GM19438 (cell line): ENCODE measurements around the gene CHCHD6.

Experiments
- ATAC-seq: cut with Tn5 transposase; IDR thresholded peaks from one replicate; pipeline ENCODE4 v1.9.1; 2021; ENCODE audit warnings: low read depth; ENCODE audit not compliant: unreplicated experiment

Gene CHCHD6

DNA sequence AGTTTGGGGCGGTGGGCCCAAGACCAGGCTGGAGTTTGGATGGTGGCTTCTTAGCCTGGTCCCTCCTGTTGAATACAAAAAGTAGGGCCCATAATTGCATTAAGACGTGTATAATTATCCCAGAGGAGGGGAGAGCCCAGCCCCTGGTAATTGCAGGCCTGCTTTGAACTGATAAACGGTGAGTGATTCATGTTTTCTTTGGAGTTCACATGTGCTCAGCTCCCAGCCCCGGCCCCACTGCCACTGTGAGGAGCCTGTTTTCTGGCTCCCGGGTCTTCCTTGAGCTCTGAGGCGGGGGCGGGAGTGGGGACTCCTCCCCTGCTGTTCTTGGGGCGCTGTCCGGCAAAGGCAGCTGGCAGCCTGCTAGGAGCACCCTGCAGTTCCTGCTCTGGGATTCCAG lies 282.0 kb downstream of the CHCHD6 start:
- ATAC-seq: no peak

DNA sequence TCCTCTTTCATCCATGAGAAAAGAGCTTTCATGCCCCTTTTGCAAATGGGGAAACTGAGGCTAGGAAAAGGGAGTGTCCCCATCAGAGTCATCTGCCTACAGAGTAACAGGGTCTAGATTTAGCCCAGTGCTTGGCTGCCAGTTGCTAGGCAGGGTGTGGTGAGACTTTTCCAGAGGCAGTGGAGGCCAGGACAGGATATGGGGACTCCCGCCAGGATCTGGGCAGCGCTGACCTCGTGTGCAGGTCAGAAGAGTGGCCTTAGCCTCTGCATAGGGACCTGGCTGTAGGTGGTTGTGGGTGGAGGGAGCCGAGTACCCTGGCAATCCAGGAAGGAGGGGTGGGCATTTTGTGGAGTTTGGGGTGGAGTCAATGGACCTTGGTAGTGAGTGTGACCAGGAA lies 283.1 kb downstream of the CHCHD6 start:
- ATAC-seq: no peak

DNA sequence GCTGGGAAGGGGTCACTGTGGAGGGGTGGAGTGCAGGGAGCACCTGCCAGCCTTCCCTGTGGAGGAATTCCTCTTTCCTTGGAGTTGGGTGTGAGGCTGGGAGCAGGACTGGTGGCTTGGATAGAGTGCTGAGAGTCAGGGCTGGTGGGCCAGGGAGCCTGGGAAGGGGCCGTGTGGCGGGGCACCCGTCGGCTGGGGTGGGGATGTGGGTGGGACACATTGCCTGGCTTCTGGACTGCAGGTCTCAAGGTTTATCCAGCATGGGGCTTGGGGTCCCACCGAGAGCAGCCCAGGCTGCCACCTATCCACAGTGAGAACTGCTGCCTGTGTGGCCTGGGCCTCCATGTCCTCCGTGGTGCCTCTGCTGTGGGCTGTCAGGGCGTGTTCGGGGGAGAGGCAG lies 283.6 kb downstream of the CHCHD6 start:
- ATAC-seq: no peak

DNA sequence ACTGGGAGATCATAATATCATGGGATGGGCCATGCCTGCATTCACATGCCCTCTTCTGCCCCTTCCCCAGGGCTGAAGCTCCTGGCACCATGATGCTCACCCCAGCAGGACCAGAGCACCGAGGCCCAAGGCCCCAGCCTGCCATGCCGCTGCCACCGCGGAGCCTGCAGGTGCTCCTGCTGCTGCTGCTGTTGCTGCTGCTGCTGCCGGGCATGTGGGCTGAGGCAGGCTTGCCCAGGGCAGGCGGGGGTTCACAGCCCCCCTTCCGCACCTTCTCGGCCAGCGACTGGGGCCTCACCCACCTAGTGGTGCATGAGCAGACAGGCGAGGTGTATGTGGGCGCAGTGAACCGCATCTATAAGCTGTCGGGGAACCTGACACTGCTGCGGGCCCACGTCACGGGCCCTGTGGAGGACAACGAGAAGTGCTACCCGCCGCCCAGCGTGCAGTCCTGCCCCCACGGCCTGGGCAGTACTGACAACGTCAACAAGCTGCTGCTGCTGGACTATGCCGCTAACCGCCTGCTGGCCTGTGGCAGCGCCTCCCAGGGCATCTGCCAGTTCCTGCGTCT lies 284.5 kb downstream of the CHCHD6 start:
- ATAC-seq: no peak

DNA sequence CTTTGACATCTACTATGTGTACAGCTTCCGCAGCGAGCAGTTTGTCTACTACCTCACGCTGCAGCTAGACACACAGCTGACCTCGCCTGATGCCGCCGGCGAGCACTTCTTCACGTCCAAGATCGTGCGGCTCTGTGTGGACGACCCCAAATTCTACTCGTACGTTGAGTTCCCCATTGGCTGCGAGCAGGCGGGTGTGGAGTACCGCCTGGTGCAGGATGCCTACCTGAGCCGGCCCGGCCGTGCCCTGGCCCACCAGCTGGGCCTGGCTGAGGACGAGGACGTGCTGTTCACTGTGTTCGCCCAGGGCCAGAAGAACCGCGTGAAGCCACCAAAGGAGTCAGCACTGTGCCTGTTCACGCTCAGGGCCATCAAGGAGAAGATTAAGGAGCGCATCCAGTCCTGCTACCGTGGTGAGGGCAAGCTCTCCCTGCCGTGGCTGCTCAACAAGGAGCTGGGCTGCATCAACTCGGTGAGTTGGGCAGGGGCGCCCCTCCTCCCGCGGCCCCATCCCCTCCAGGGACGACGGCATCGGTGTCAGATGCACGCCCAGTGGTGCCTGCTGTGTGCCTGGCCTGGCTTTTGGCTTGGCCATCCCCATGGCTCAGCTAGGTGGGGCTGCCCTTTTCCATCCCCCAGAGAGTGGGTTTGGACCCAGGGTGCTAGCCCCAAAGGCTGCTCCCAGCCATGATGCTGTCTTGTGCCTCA lies 285.4 kb downstream of the CHCHD6 start:
- no peak for ATAC-seq

DNA sequence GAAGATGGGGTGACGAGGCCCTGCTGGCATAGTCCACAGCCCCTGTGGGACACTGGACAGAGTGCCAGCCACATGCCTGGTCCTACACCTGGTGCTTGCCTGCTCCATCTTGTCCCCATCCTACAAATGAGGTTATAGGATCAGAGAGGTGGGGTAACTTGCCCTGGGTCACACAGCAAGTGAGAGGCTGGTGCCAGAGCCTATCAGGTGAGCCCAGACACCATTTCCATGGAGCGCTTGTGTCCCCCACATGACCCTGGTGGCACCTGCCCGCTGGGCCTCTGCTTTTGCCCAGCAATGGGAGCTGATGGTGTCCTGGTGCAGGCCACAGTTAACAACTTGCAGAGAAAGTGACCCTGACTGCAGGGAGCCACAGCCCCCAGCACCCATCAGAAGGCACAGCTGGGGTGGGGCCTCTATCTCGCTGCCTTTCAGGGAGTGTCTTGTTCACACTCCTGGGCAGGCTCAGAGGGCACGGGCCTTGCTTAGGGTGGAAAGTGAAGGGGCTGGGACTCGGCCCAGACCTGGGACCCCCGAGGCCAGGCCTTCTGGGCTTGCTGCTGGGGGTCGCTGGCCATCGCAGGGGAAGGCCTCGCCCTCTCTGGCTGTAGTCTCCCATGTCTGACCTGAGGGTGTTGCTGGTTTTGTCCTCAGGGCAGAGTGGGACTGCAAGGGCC lies 286.1 kb downstream of the CHCHD6 start:
- ATAC-seq: no peak

DNA sequence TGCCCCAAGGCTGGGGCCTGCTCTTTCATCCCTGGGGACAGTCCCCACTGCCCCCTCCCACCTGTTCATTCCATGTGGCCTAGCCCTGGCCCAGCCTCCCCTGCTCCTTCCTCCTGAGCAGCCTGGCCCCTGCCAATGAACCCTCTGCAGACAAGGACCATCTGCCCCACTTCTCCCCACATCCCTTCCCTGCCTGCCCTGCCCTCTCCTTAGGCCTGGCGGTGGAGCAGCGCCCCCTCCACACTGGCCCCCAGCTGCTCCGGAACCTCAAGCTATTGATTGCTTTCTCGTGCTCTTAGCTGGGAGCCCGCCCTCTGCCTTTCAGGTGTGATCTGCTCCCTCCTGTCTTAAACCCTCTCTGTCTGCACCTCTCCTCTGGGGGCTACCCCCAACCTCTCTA lies 286.9 kb downstream of the CHCHD6 start:
- ATAC-seq: no peak

DNA sequence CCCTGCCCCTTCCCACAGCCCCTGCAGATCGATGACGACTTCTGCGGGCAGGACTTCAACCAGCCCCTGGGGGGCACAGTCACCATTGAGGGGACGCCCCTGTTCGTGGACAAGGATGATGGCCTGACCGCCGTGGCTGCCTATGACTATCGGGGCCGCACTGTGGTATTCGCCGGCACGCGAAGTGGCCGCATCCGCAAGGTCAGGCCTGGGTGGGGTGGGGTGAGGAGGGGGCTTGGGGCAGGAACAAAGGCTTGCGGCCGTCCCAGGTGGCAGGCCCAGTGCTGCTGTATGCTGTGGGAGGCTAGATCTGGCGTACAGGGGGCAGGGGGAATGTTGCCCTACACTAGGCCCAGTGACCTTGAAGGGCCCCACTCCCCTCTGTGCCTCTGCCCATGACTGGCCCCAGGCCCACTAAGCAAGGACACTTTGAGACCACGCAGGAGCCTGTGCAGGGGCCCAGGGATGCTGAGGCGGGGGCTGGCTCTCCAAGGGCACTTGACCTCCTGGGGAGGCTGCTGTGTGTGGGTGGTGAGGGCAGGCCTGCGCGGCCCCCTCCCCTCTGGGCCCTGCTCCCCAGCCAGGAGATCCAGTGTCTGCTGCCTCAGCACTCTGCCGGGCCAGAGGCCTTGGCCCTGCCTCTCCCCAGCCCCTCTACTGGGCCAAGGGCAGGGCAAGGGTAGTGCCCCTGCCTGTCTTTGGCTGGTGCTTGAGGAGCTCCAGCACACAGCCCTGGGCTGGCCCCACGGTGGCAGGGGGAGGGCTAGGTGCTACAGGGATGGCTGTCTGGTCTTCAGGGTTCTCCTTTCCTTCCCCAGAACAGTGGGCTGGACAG lies 287.5 kb downstream of the CHCHD6 start:
- no peak for ATAC-seq

DNA sequence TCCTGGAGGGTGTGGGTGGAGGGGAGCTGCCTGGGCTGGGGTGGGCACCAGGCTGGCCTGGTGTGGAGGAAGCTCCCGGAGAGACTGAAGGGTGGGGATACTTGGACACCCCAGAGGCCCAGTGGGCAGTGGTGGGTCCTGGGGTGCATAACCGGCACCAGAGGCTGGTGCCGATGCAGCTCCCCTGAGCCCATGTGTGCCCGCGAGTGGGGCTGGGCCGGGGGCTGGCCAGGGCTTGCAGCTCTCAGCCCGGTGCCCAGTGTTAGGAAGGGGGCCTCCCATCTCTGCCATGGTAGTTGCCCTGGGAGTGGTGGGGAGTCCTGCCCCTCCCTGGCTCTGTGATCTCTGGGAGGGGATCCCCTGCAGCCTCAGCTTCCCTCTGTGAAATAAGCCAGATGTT lies 288.2 kb downstream of the CHCHD6 start:
- ATAC-seq: no peak

DNA sequence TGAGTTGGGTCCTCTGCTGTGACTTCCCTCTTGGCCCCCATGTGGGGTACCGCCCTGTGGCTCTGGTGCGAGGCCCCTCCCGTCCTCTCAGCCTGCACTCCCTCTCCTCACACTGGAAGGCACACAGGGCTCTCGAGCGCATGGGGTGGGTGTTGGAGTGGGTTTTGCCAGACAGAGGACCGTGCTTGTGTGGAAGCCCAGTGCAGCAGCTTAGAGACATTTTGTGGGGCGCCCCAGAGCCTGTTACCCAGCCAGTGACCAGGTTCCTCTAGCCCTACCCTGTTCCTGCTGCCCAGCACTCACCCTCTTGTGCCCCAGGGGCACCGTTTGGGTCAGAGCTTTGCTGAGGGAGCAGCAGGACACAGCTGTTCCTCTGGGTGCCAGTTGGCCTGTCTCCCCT lies 288.7 kb downstream of the CHCHD6 start:
- no peak for ATAC-seq

DNA sequence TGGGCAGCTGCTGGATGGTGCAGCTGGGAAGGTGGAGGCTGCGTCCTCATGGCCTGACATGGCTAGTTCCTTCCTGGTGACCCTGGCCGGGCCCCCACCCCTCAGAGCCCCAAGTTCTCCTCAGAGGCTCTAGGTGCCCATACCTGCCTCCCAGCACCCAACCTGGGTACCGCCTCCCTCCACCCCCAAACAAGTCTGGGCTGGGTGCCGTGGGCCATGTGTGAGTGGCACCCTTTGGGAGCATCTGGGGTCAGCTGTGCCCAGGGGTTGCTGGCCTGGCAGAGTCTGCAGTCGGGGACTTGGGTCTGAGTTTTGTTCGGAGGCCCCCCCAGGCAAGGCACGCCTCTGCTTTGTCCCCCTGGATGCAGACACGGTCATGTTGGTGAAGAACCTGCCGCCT lies 289.4 kb downstream of the CHCHD6 start:
- no peak for ATAC-seq

DNA sequence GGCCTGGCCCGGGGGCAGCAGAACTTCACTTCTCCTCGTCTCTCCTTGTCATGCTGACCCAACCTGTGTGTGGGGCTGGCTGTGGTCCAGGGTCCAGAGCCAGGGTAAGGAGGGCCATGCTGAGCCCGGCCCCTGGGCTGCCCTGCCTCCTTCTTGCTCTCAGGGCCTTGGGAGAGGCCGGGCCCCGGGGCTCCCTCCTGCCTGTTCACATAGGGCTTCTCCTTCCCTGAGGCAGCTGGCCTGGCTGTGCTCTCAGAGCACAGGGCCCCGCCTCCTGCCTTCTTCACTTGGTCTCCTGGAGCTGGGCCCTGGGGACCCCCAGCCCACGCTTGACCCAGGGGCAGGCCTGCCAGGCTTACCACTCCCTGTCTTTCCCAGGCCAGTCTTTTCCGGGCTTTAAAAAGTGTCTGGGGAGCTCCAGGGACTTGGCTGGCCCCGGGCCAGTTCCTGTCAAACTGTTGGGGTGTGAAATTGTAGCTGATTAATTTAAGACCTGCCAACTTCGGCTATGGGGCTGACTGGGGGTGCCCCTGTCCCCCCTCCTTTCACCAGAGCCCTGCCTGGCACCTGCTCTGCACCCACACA lies 290.7 kb downstream of the CHCHD6 start:
- no peak for ATAC-seq

DNA sequence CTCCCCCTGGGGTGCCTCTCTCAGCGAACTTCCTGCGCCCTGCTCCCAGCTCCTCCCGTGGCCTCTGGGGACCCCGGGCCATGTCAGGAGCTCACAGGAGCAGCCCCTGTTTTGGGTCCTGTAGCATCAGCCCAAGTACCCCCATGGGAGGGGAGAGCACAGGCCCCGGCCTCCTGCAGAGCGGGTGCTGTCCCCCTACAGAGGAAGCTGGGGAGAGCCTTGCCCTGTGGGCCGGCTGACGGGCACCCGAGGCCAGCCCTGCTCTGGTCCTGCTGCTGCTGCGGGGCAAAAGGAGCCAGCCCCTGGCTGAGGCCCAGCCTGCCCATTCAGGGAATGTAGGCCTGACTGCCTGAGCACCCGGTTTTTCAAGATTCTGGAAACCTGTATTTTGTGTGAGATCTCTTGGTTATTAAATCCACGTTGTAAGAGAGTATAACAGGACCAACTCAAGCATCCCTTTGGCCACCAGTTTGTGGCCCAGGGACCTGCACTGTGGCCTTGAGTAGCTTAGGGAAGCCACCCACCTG lies 291.3 kb downstream of the CHCHD6 start:
- no peak for ATAC-seq

DNA sequence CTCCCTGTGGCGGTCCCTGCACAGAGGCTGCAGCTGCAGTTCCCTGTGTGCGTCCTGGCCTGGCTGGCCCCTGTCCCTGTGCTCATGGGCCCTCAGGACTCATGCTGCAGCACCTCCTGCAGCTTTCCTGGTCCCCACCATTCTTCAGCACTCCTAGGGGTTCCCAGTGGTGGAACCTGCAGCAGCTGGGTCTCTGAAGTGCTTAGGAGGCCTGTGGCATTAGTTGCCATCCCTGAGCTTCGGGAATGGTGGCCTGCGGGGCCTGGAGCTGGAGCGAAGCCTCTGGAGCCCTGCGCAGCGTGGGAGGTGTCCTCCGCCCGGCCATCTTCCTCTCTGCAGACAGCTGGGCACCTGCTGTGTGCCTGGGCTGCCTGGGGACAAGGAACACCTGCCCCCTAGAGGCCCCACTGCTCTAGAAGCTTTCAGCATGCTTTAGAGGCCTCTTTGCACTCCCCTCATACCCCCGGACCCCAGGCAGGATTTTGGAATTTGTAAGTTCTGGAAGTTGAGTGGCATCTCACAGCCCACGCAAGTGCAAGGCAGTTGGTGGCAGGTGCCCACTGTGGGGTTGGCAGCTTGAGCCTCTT lies 292.0 kb downstream of the CHCHD6 start:
- ATAC-seq: no peak

DNA sequence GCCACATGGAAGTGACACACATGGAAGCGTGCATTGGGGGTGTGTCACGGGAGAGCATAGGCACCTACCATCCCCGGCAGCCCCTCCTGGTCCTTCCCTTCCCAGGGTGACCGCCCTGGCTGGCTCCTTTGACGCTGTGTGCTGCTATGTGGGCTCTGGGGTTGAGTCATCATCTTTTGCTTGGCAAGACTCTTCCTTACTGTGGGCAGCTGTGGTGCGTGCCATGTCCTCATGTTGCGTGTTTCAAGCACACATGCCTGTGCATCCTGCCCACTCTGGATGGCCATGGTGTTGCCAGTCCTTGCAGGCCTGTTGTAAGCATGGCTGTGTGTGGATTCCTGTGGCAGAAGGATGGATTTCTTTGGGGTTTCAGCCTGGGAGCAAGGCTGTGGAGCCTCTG lies 292.9 kb downstream of the CHCHD6 start:
- ATAC-seq: no peak

DNA sequence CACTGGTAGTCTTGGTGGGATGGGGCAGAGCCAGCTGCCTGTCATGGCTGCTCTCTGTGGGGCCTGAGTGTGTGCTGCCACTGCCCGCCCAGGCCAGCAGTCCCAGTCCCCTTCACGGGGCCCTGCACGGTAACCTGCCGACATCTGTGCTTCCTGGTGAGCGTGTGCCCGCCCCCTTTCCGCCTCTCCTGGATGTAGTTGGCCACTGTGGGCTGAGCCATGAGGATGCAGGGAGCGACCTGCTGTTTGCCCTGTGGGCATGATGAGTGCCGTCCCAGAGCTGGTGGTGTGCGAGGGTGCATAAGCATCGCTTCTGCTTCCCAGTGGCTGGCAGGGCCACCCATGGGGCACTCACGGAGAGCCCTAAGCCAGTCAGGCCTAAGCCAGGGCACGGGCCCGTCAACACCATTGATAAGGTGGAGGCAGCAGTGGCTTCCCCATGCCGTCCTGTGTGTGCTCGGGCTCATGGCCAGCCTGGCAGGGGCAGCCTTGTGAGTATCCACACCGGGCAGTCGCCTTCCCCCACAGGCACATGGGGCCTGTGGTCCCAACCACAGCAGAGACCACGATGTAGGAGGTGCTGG lies 293.5 kb downstream of the CHCHD6 start:
- no peak for ATAC-seq

DNA sequence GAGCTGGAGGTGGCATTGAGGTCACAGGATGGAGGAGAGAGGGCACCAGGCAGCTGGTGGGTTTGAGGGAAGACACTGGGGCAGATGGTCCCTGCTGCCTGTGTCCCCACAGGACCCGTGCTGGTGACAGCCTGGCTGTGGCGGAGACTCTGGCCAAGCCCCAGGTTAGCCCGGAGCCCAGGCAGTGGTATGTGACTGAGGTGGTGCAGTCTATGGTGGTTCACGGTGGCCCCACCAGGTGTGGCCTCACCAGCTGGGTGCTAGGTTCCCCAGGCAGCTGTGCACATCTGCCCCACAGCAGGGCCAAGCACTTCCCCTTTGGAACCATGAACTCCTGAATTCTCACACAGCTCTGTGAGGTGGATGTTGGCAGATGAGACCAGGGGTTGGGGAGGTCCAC lies 294.3 kb downstream of the CHCHD6 start:
- ATAC-seq: no peak

DNA sequence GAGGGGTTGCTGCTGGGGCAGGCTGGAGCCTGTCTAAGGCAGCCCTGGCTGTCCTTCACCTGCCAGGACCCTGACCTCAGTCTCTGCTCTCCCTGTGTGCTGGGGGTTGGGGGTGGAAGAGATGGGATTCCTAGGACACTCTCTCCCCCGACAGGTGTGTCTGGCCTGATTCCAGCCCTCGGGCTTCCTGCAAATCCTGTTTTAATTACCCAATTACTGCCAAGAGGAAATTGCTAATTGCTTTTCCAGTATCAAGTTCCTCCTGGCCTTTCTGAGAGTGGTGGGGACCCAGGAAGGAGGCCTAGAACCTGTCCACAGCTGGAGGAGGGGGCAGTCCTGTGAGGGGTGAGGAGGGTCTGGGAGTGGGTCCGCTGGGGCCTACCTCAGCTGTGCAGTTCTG lies 294.7 kb downstream of the CHCHD6 start:
- no peak for ATAC-seq

DNA sequence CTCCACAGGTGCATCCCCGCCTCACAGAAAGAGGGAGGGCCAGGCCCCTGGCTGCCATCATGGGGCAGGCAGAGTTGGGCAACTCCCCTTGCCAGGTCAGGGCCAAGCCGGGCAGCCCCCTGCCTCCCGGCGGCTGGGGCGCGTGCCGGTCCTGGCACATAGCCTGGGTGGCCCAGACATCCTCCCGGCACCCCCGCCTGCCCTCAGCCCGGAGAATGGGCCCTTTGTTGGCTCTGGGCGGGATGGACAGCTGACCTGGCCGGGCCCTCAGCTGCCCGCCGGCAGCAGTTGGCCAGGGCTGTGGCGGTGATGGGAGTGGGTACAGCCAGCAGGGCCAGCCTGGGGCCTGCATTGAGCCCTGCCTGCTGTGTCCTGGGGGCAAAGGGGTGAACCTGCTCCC lies 295.3 kb downstream of the CHCHD6 start:
- ATAC-seq: no peak

DNA sequence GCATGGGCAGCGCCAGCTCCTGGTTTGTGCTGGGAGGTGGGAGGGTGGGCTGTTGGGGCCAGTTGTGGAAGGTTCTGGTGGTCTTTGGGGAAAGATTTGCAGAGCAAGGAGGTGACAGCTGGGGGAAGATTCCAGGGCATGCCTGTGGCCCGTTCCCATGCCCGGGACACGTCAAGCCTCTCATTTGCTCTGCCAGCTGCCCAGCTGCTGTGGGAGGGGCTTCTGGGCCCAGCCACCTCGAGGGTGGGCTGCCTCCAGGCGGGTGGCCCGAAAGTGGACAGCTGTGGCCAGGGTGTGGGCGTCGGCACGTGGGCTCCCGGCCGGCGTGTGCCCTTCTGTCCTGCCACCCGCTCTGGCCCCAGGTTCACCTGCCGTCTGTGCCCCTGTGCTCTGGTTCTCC lies 296.1 kb downstream of the CHCHD6 start:
- no peak for ATAC-seq
